Large intestine (tissue), 3 donors: ENCODE measurements around the gene RFX1. TPM values are rescaled to one million over a fixed set of nuclear protein-coding genes. Genes with fewer than 3 reads are reported as not detected.
"Not testable (repeated sequence)": the region's sequence is repeated elsewhere in the genome, so short reads cannot be mapped to it uniquely, and the experiment has no call there.

Experiments used
- DNase-seq, 2 donors: peaks; one replicate each; pipeline versions ENCODE4 v3.0.0 to v3.0.0-alpha.2; 2013
- H3K27ac ChIP-seq: one replicate; pipeline ENCODE4 v1.5.1; 2013; ENCODE audit warnings: low read length
- H3K27me3 ChIP-seq: 2 replicates; pipeline ENCODE4 v1.6.1; 2013; ENCODE audit warnings: low read length; ENCODE audit not compliant: control insufficient read depth, insufficient read depth
- H3K36me3 ChIP-seq: 2 replicates; pipeline ENCODE4 v1.6.1; 2013; ENCODE audit warnings: low read length; ENCODE audit not compliant: control insufficient read depth, insufficient read depth
- H3K4me1 ChIP-seq: one replicate; pipeline ENCODE4 v1.6.1; 2013; ENCODE audit warnings: low read length; ENCODE audit not compliant: control insufficient read depth, insufficient read depth
- H3K4me3 ChIP-seq: one replicate; pipeline ENCODE4 v1.5.1; 2013; ENCODE audit warnings: low read length
- H3K9me3 ChIP-seq: one replicate; pipeline ENCODE4 v1.6.1; 2013; ENCODE audit warnings: mild to moderate bottlenecking, low read depth, low read length, moderate library complexity; ENCODE audit not compliant: control insufficient read depth
- WGBS: methylation state at CpG from one replicate; pipeline ENCODE4 v1.1.5; 2013; ENCODE audit warnings: low lambda C conversion rate; ENCODE audit not compliant: insufficient coverage; 5-methylcytosine and 5-hydroxymethylcytosine counted together
- polyA plus RNA-seq: library from polyadenylated mRNA; unstranded; fragments of 120-200 nt; gene quantifications from one replicate; pipeline ENCODE4 v1.2.1, GENCODE V29; 2013

Gene RFX1
- polyA plus RNA-seq, 1 donor, result 17.1 TPM

DNA sequence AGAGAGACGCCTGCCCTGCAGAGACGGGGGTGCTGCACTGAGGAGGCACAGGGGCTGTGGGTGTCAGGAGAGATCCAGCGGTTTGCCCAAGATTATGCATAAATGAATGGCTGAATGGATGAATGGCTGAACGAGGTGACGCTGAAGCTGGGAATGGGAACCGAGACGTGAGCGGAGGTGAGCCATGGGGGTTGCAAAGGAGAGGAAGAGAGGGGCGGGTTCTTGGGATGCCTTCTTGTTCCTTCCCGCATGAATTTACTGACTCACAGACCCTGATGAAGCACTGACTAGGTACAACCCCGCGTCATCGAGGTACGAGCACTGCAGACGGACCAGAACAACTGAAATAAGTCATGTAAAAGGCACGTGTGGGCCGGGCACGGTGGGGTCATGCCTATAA is 37.1 kb downstream of the RFX1 start:
- no peaks in the 10 kb centered on the region for H3K4me1 ChIP-seq
- 94% methylated on average over 3 of the region's 18 CpGs for WGBS
- H3K4me3 ChIP-seq, result no peak overlapping the region
- H3K9me3 ChIP-seq, result no peaks in the 10 kb centered on the region
- H3K27ac ChIP-seq, result no peak overlapping the region
- peaks cover 76% of the 10 kb centered on the region for H3K36me3 ChIP-seq
- H3K27me3 ChIP-seq, result no peaks in the 10 kb centered on the region
- DNase-seq, result no peak

- H3K27me3 ChIP-seq, result no peaks in the 10 kb centered on the region
- DNase-seq, result no peak
- no peaks in the 10 kb centered on the region for H3K9me3 ChIP-seq
- H3K27ac ChIP-seq, result no peak overlapping the region
- H3K4me3 ChIP-seq, result no peak overlapping the region
- no peaks in the 10 kb centered on the region for H3K4me1 ChIP-seq
- peaks cover 76% of the 10 kb centered on the region for H3K36me3 ChIP-seq
- WGBS, result no CpG with 5 or more reads among the region's 22 CpGs
These were observed 37.7 kb downstream of the RFX1 start for GRCh38 chr19:13968383-13968935.

DNA sequence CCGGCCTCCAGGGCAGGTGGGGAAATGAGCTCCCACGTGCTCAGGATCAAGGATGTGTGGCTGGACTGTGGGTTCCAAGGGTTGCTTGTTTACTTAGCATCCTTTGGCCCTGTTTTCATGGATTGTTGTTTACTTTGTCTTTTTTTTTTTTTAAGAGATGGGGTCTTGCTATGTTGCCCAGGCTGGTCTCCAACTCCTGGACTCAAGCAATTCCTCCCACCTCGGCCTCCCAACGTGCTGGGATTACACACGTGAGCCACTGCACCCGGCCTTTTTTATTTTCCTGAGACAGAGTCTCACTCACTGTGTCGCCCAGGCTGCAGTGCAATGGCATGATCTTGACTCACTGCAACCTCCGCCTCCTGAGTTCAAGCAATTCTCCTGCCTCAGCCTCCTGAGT is 38.9 kb downstream of the RFX1 start:
- H3K4me3 ChIP-seq, H3K27ac ChIP-seq, H3K9me3 ChIP-seq, H3K4me1 ChIP-seq, H3K27me3 ChIP-seq, DNase-seq: not testable (repeated sequence)
- peaks cover 66% of the 10 kb centered on the region for H3K36me3 ChIP-seq
- WGBS, result no CpG with 5 or more reads among the region's 8 CpGs

- WGBS, result no CpG with 5 or more reads among the region's 14 CpGs
- no peaks in the 10 kb centered on the region for H3K9me3 ChIP-seq
- H3K27me3 ChIP-seq, result no peaks in the 10 kb centered on the region
- H3K4me3 ChIP-seq, result no peak overlapping the region
- no peak overlapping the region for H3K27ac ChIP-seq
- no peaks in the 10 kb centered on the region for H3K4me1 ChIP-seq
- no peak for DNase-seq
- H3K36me3 ChIP-seq, result peaks cover 67% of the 10 kb centered on the region
These were observed 39.4 kb downstream of the RFX1 start for GRCh38 chr19:13966684-13967128.

DNA sequence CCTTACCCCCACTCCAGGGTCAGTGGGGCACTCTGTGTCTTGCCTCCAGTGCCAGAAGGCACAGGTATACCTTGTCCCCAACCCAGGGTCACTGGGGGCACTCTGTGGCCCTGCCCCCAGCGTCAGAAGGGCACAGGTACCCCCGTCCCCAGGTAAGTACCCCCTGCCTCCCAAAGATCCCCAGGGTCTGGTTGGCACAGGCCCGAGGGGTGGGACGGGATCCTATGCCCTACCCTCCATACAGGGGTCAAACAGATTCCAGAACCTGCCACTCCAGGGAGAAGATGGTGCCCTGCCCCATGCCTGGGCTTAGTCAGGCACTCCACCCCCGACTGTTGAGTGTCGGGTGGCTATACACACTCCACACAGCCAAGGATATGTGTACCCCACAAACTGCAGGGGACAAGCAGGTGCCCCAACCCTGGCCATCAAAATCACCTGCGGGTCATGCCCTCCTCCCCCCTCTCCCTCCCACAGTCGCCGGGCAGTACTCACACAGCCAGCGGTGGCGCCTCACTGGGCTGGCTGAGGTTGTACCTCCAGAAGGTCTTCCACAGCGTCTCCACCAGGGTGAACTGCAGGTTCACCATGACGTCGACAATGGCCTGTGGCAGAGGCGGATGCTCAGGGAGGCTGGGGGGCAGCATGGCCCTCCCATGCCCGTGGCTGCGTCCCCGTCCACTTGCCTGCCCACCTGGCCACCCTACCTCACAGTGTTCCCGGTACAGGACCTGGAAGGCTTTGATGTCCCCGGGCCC is 40.0 kb downstream of the RFX1 start:
- no CpG with 5 or more reads among the region's 20 CpGs for WGBS
- H3K27me3 ChIP-seq, result no peaks in the 10 kb centered on the region
- no peak for DNase-seq
- H3K4me1 ChIP-seq, result no peaks in the 10 kb centered on the region
- H3K27ac ChIP-seq, result no peak overlapping the region
- H3K4me3 ChIP-seq, result no peak overlapping the region
- H3K9me3 ChIP-seq, result no peaks in the 10 kb centered on the region
- peaks cover 69% of the 10 kb centered on the region for H3K36me3 ChIP-seq

DNA sequence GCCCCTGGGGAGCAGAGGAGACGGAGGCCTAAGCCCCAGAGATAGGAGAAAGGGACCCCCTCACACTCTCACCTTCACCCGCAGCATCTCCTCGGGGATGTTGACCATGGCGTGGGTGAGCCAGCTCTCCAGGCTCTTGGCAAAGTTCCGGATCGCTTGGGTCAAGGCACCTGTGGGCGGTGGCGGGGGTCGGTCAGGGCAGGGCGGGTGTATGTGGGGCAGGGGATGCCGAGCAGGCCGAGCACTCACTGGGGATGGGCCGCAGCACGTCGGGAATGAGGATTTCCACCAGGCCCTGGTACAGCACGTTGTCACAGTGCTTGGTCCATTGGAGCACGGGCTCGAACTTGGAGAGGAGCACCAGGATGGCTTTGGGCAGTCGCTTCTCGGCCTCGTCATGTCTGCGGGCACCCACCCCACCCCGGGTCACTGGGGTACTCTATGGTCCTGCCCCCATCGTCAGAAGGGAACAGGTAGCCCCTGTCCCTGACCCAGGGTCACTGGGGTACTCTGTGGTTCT is 40.7 kb downstream of the RFX1 start:
- Histone ChIP-seq H3K9me3 (no peaks in the 10 kb centered on the region), H3K27ac (no peak overlapping the region), H3K4me1 (no peaks in the 10 kb centered on the region), H3K27me3 (no peaks in the 10 kb centered on the region), H3K4me3 (no peak overlapping the region), H3K36me3 (peaks cover 73% of the 10 kb centered on the region)
- WGBS, result no CpG with 5 or more reads among the region's 24 CpGs
- DNase-seq, result no peak

DNA sequence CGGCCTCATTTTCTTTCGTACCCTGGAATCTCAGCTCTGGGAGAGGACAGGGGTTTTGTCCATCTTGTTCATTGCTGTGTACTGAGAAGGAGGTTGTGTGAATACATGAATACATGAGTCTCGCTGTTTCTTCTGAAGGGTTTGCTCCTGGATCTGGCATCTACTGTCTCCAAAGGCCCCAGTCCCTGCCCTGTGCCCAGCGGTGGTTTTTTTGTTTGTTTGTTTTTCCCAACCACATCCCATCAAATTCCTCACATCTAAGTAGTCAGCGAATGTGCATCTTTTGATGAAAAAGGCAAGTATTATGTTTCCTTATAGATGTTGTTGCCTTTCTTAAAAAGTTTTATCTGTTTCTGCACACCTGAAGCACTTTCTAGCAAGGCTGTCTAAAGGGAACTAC is 41.3 kb downstream of the RFX1 start:
- no peak for DNase-seq
- H3K27me3 ChIP-seq, result no peaks in the 10 kb centered on the region
- H3K27ac ChIP-seq, result no peak overlapping the region
- H3K9me3 ChIP-seq, result no peaks in the 10 kb centered on the region
- no peaks in the 10 kb centered on the region for H3K4me1 ChIP-seq
- no peak overlapping the region for H3K4me3 ChIP-seq
- peaks cover 73% of the 10 kb centered on the region for H3K36me3 ChIP-seq
- WGBS, result no CpG with 5 or more reads among the region's 5 CpGs

GRCh38 chr19:13963603-13964105 is 42.5 kb downstream of the RFX1 start:
- Histone ChIP-seq H3K27ac (no peak overlapping the region), H3K4me3 (no peak overlapping the region), H3K36me3 (peaks cover 73% of the 10 kb centered on the region), H3K9me3 (no peaks in the 10 kb centered on the region), H3K27me3 (no peaks in the 10 kb centered on the region), H3K4me1 (no peaks in the 10 kb centered on the region)
- WGBS, result no CpG with 5 or more reads among the region's 48 CpGs
- no peak for DNase-seq

GRCh38 chr19:13962699-13963602 is 43.2 kb downstream of the RFX1 start:
- no CpG with 5 or more reads among the region's 89 CpGs for WGBS
- Histone ChIP-seq H3K36me3 (peaks cover 73% of the 10 kb centered on the region), H3K4me3 (no peak overlapping the region)

More at GRCh38 chr19:13962699-13963602, 43.2 kb downstream of the RFX1 start:
- no peaks in the 10 kb centered on the region for H3K4me1 ChIP-seq
- no peak for DNase-seq
- H3K27me3 ChIP-seq, result no peaks in the 10 kb centered on the region
- H3K27ac ChIP-seq, result no peak overlapping the region
- no peaks in the 10 kb centered on the region for H3K9me3 ChIP-seq
